Measurements from ENCODE around the gene FLVCR1.

DNA sequence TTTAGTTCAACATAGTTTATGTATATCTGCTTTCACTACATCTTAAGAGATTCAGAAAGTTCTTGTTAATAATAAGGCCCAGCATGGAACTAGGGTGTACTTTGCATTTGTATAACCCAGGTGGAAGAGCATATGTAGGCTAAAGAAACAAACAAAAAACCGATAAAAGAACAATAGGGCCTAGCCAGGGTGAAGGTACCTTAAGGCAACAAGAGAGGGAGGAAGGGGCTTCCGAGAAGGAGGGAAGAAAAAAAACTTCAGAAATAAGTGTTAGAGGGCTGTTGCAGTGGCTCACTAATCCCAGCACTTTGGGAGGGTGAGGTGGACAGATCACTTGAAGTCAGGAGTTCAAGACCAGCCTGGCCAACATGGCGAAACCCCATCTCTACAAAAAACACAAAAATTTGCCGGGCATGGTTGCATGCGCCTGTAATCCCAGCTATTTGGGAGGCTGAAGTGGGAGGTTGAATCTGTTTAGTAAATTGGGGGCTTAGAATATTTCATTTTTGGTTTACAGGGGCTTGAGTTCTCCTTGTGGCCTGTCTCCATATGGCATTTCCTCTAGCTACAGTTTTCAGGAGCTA is 5.9 kb upstream of the FLVCR1 start:
- TF ChIP-seq POLR2AphosphoS5 (IDR thresholded peaks at IDR 0.05; ENCODE audit: low read depth, low read length) (no peak), TAF1 (IDR thresholded peaks at IDR 0.05; ENCODE audit: borderline replicate concordance, low read depth, low read length) (no peak)

Measured in GM12892 (cell line).